Cardiac septum (tissue), 1 donor: ENCODE data around the gene FBXO28. TPM values are rescaled to one million over a fixed set of nuclear protein-coding genes. Genes with fewer than 3 reads are reported as not detected.
A peak's percentile ranks its signal among the peaks of the same experiment; 100 is the strongest.

Experiments used
- DNase-seq: peaks from one replicate; pipeline ENCODE4 v3.0.0-alpha.2; 2020; ENCODE audit warnings: low spot score
- intact Hi-C: fragments of 100-400 bp; cut with DNase I; formaldehyde crosslinking; loops from one replicate; pipeline ENCODE4 v1.14.0; 2022
- total RNA-seq: library from RNA; stranded (reverse); fragmentation: NEBNext Ultra II Directional; extraction: Animal tissue kit (Norgen Biotek cat#: 25700); gene quantifications from one replicate; pipeline ENCODE4 v1.2.1, GENCODE V29; 2021
- donor health status: DM: no; HTN: no; CAD: no.

The FBXO28 gene
- total RNA-seq, 1 donor from 2014 or later = 23.9 TPM

- no peak for DNase-seq
- intact Hi-C loops = loop anchor here (5.0 kb wide), 2 partner anchors 69 to 151 kb away; partner anchors contain the start of genes FBXO28 and NVL
Observed at GRCh38 chr1:224180783-224181452, 67.0 kb downstream of the FBXO28 start.

GRCh38 chr1:224181453-224181810 lies 67.5 kb downstream of the FBXO28 start:
- no peak for DNase-seq
- intact Hi-C loops = loop anchor here (5.0 kb wide), 2 partner anchors 69 to 151 kb away; partner anchors contain the start of genes FBXO28 and NVL

- DNase-seq = no peak
- intact Hi-C loops = loop anchor here (5.0 kb wide), 2 partner anchors 70 to 150 kb away; partner anchors contain the start of genes FBXO28 and NVL
Observed at GRCh38 chr1:224182057-224182865, 68.3 kb downstream of the FBXO28 start.

- peak; percentile 95 for DNase-seq
- intact Hi-C loops = loop anchor here (5.0 kb wide), 2 partner anchors 71 to 149 kb away; partner anchors contain the start of genes FBXO28 and NVL
Observed at GRCh38 chr1:224182866-224183590, 69.1 kb downstream of the FBXO28 start, which contains the start of gene DEGS1. DEGS1 (plus strand) TSS chr1:224183240; CDS start chr1:224183337, 97 bp downstream.

GRCh38 chr1:224183591-224184312 lies 69.8 kb downstream of the FBXO28 start:
- DNase-seq = peak; percentile 84
- intact Hi-C loops = loop anchor here (5.0 kb wide), 2 partner anchors 71 to 149 kb away; partner anchors contain the start of genes FBXO28 and NVL

- intact Hi-C loops = no loop called here
- no peak for DNase-seq
Observed at GRCh38 chr1:224185208-224185607, 71.3 kb downstream of the FBXO28 start.

- DNase-seq = no peak
- intact Hi-C loops = no loop called here
Observed at GRCh38 chr1:224188286-224188685, 74.4 kb downstream of the FBXO28 start.

GRCh38 chr1:224189561-224189960 lies 75.7 kb downstream of the FBXO28 start:
- no peak for DNase-seq
- intact Hi-C loops = no loop called here

GRCh38 chr1:224192082-224192788 lies 78.3 kb downstream of the FBXO28 start:
- intact Hi-C loops = no loop called here
- no peak for DNase-seq

GRCh38 chr1:224193319-224193966 lies 79.5 kb downstream of the FBXO28 start:
- intact Hi-C loops = no loop called here
- DNase-seq = no peak

GRCh38 chr1:224196813-224197600 lies 83.1 kb downstream of the FBXO28 start:
- no peak for DNase-seq
- intact Hi-C loops = no loop called here

GRCh38 chr1:224198572-224198971 lies 84.7 kb downstream of the FBXO28 start:
- no peak for DNase-seq
- intact Hi-C loops = no loop called here

GRCh38 chr1:224199679-224200078 lies 85.8 kb downstream of the FBXO28 start:
- intact Hi-C loops = no loop called here

GRCh38 chr1:224201383-224201782 lies 87.5 kb downstream of the FBXO28 start:
- intact Hi-C loops = no loop called here
- DNase-seq = no peak

More at GRCh38 chr1:224199679-224200078, 85.8 kb downstream of the FBXO28 start:
- no peak for DNase-seq

GRCh38 chr1:224201853-224202252 lies 87.9 kb downstream of the FBXO28 start:
- intact Hi-C loops = no loop called here
- DNase-seq = no peak

- intact Hi-C loops = no loop called here
- DNase-seq = no peak
Observed at GRCh38 chr1:224203243-224204016, 89.5 kb downstream of the FBXO28 start.

- no peak for DNase-seq
Observed at GRCh38 chr1:224205438-224205840, 91.5 kb downstream of the FBXO28 start.

More at GRCh38 chr1:224205438-224205840, 91.5 kb downstream of the FBXO28 start:
- intact Hi-C loops = no loop called here
